ENCODE data around the gene DLG2.

GRCh38 chr11:84580428-84580827 lies 1046.7 kb downstream of the DLG2 start:
- TF ChIP-seq, protein P1, sequence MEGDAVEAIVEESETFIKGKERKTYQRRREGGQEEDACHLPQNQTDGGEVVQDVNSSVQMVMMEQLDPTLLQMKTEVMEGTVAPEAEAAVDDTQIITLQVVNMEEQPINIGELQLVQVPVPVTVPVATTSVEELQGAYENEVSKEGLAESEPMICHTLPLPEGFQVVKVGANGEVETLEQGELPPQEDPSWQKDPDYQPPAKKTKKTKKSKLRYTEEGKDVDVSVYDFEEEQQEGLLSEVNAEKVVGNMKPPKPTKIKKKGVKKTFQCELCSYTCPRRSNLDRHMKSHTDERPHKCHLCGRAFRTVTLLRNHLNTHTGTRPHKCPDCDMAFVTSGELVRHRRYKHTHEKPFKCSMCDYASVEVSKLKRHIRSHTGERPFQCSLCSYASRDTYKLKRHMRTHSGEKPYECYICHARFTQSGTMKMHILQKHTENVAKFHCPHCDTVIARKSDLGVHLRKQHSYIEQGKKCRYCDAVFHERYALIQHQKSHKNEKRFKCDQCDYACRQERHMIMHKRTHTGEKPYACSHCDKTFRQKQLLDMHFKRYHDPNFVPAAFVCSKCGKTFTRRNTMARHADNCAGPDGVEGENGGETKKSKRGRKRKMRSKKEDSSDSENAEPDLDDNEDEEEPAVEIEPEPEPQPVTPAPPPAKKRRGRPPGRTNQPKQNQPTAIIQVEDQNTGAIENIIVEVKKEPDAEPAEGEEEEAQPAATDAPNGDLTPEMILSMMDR (IDR thresholded peaks at IDR 0.05) = no peak
- no peak for TF ChIP-seq POLR2A (IDR thresholded peaks at IDR 0.05)
